Stimulated activated effector memory CD8-positive, alpha-beta T cell treated with anti-CD3 and anti-CD28 coated beads, Interleukin-12 subunit alpha, Interleukin-12 subunit beta, amount 100 ng/mL, for 72 hours (primary cell): ENCODE measurements around the gene DUSP11.
"Not testable (repeated sequence)": the region's sequence is repeated elsewhere in the genome, so short reads cannot be mapped to it uniquely, and the experiment has no call there.

Experiments used
- ATAC-seq: fragments of 150-1000 bp; cut with Tn5 transposase; 2 replicates; pipeline ENCODE4 v1.10.0; 2021
- DNase-seq, 2 donors: peaks; one replicate each; pipeline ENCODE4 v3.0.0; 2021 to 2022; ENCODE audit warnings: low spot score in 2 of 2
- H3K27ac Mint-ChIP-seq: one replicate; pipeline ENCODE4 v1.8.0; 2022; ENCODE audit warnings: mild to moderate bottlenecking, mixed read lengths
- H3K36me3 Mint-ChIP-seq: one replicate; pipeline ENCODE4 v1.8.0; 2022; ENCODE audit warnings: mild to moderate bottlenecking, mixed read lengths
- H3K4me1 Mint-ChIP-seq: one replicate; pipeline ENCODE4 v1.8.0; 2022; ENCODE audit warnings: mixed read lengths
- H3K4me3 Mint-ChIP-seq: one replicate; pipeline ENCODE4 v1.8.0; 2022; ENCODE audit warnings: mild to moderate bottlenecking, mixed read lengths
- H3K9me3 Mint-ChIP-seq: one replicate; pipeline ENCODE4 v1.8.0; 2022; ENCODE audit warnings: mixed read lengths

DUSP11 gene

GRCh38 chr2:73746877-73747208, 33.1 kb downstream of the DUSP11 start:
- Mint-ChIP-seq H3K9me3 (no peaks in the 10 kb centered on the region), H3K27ac (no peak overlapping the region), H3K4me1 (peaks cover 17% of the 10 kb centered on the region), H3K4me3 (no peak overlapping the region), H3K36me3 (peaks cover 74% of the 10 kb centered on the region)
- ATAC-seq = no peak
- no peak for DNase-seq

- ATAC-seq = no peak
- DNase-seq = no peak
- Mint-ChIP-seq H3K4me3 (no peak overlapping the region), H3K9me3 (no peaks in the 10 kb centered on the region), H3K36me3 (peaks cover 71% of the 10 kb centered on the region), H3K4me1 (peaks cover 17% of the 10 kb centered on the region), H3K27ac (no peak overlapping the region)
These were observed 33.7 kb downstream of the DUSP11 start for GRCh38 chr2:73746015-73746876.

GRCh38 chr2:73740767-73741166, 39.1 kb downstream of the DUSP11 start:
- H3K4me1 Mint-ChIP-seq = peaks cover 14% of the 10 kb centered on the region
- DNase-seq (no peak), ATAC-seq (no peak)
- peaks cover 4% of the 10 kb centered on the region for H3K9me3 Mint-ChIP-seq
- H3K27ac Mint-ChIP-seq = no peak overlapping the region
- no peak overlapping the region for H3K4me3 Mint-ChIP-seq
- peaks cover 40% of the 10 kb centered on the region for H3K36me3 Mint-ChIP-seq

GRCh38 chr2:73739101-73739500, 40.8 kb downstream of the DUSP11 start:
- Mint-ChIP-seq H3K27ac (no peak overlapping the region), H3K4me3 (no peak overlapping the region), H3K36me3 (peaks cover 36% of the 10 kb centered on the region), H3K9me3 (peaks cover 4% of the 10 kb centered on the region), H3K4me1 (peaks cover 14% of the 10 kb centered on the region)
- DNase-seq (peak in 1 of 2 donors; percentile 45), ATAC-seq (no peak)

GRCh38 chr2:73736855-73737779, 42.8 kb downstream of the DUSP11 start, which contains the start of gene TPRKB:
TSS of gene TPRKB (minus strand) at chr2:73737345. CDS start at chr2:73734569, 2,776 bp downstream.
- peak; percentile 99 for ATAC-seq
- Mint-ChIP-seq H3K9me3 (peaks cover 4% of the 10 kb centered on the region), H3K27ac (peak within 1 kb of the TSS; percentile 93), H3K4me1 (peaks cover 14% of the 10 kb centered on the region), H3K36me3 (peaks cover 50% of the 10 kb centered on the region), H3K4me3 (peak within 1 kb of the TSS; percentile 97)
- DNase-seq = peak; percentile 84 to 98

GRCh38 chr2:73736378-73736777, 43.5 kb downstream of the DUSP11 start:
- no peak for ATAC-seq
- Mint-ChIP-seq H3K4me1 (peaks cover 14% of the 10 kb centered on the region), H3K27ac (peak overlapping the region; percentile 93), H3K4me3 (peak overlapping the region; percentile 97), H3K36me3 (peaks cover 57% of the 10 kb centered on the region), H3K9me3 (peaks cover 4% of the 10 kb centered on the region)
- DNase-seq = no peak

- no peak overlapping the region for H3K4me3 Mint-ChIP-seq
- H3K27ac Mint-ChIP-seq = peak overlapping the region; percentile 63
- DNase-seq (peak in 1 of 2 donors; percentile 44), ATAC-seq (no peak)
- H3K4me1 Mint-ChIP-seq = no peaks in the 10 kb centered on the region
- H3K9me3 Mint-ChIP-seq = no peaks in the 10 kb centered on the region
- H3K36me3 Mint-ChIP-seq = peaks cover 76% of the 10 kb centered on the region
These were observed 49.1 kb downstream of the DUSP11 start for GRCh38 chr2:73730810-73731209.

GRCh38 chr2:73728711-73729110, 51.2 kb downstream of the DUSP11 start:
- H3K4me3 Mint-ChIP-seq = no peak overlapping the region
- no peaks in the 10 kb centered on the region for H3K4me1 Mint-ChIP-seq
- no peak for ATAC-seq
- no peaks in the 10 kb centered on the region for H3K9me3 Mint-ChIP-seq
- no peak overlapping the region for H3K27ac Mint-ChIP-seq
- DNase-seq = peak in 1 of 2 donors; percentile 47
- peaks cover 61% of the 10 kb centered on the region for H3K36me3 Mint-ChIP-seq

GRCh38 chr2:73728043-73728442, 51.9 kb downstream of the DUSP11 start:
- ATAC-seq = no peak
- no peak overlapping the region for H3K4me3 Mint-ChIP-seq

GRCh38 chr2:73726657-73727056, 53.2 kb downstream of the DUSP11 start:
- not testable (repeated sequence) for H3K27ac Mint-ChIP-seq, DNase-seq, H3K4me3 Mint-ChIP-seq, ATAC-seq, H3K9me3 Mint-ChIP-seq, H3K4me1 Mint-ChIP-seq
- peaks cover 40% of the 10 kb centered on the region for H3K36me3 Mint-ChIP-seq

More at GRCh38 chr2:73728043-73728442, 51.9 kb downstream of the DUSP11 start:
- Mint-ChIP-seq H3K27ac (no peak overlapping the region), H3K9me3 (no peaks in the 10 kb centered on the region), H3K4me1 (no peaks in the 10 kb centered on the region), H3K36me3 (peaks cover 54% of the 10 kb centered on the region)
- DNase-seq = no peak

GRCh38 chr2:73718851-73719621, 60.9 kb downstream of the DUSP11 start:
- ATAC-seq = no peak
- H3K27ac Mint-ChIP-seq = no peak overlapping the region
- no peaks in the 10 kb centered on the region for H3K4me1 Mint-ChIP-seq
- DNase-seq = no peak
- H3K9me3 Mint-ChIP-seq = peaks cover 6% of the 10 kb centered on the region
- H3K36me3 Mint-ChIP-seq = no peaks in the 10 kb centered on the region
- H3K4me3 Mint-ChIP-seq = no peak overlapping the region

GRCh38 chr2:73718421-73718820, 61.5 kb downstream of the DUSP11 start:
- no peak for DNase-seq
- Mint-ChIP-seq H3K36me3 (no peaks in the 10 kb centered on the region), H3K4me3 (no peak overlapping the region), H3K4me1 (no peaks in the 10 kb centered on the region), H3K9me3 (peaks cover 9% of the 10 kb centered on the region), H3K27ac (no peak overlapping the region)
- ATAC-seq = no peak

- H3K4me1 Mint-ChIP-seq, ATAC-seq, H3K27ac Mint-ChIP-seq, H3K36me3 Mint-ChIP-seq, H3K9me3 Mint-ChIP-seq, DNase-seq, H3K4me3 Mint-ChIP-seq: not testable (repeated sequence)
These were observed 62.2 kb downstream of the DUSP11 start for GRCh38 chr2:73717695-73718094.

- Mint-ChIP-seq H3K36me3 (no peaks in the 10 kb centered on the region), H3K27ac (no peak overlapping the region), H3K4me3 (no peak overlapping the region), H3K9me3 (peaks cover 10% of the 10 kb centered on the region), H3K4me1 (no peaks in the 10 kb centered on the region)
- ATAC-seq (no peak), DNase-seq (no peak)
These were observed 62.7 kb downstream of the DUSP11 start for GRCh38 chr2:73717251-73717606.
